UCSD-AML1 (cell line): ENCODE data around the gene SSH2.
"Not testable (repeated sequence)": the region's sequence is repeated elsewhere in the genome, so short reads cannot be mapped to it uniquely, and the experiment has no call there.

Experiments
- DNase-seq: peaks from one replicate; lab custom pipeline; 2025; ENCODE audit not compliant: unreplicated experiment; lab: John Stamatoyannopoulos, UW

Gene SSH2

GRCh38 chr17:29931231-29931932 is 1.4 kb upstream of the SSH2 start:
- peak; percentile 50 for DNase-seq

- DNase-seq, result no peak
These were observed 482 bp upstream of the SSH2 start for GRCh38 chr17:29930409-29931010.

- peak; percentile 51 for DNase-seq
These were observed 959 bp downstream of the SSH2 start for GRCh38 chr17:29929006-29929532.

- DNase-seq, result no peak
These were observed 2.5 kb downstream of the SSH2 start for GRCh38 chr17:29927546-29927945.

- DNase-seq, result no peak
These were observed 5.2 kb downstream of the SSH2 start for GRCh38 chr17:29924786-29925185.

- DNase-seq, result no peak
These were observed 10.8 kb downstream of the SSH2 start for GRCh38 chr17:29918922-29919856.

- no peak for DNase-seq
These were observed 12.0 kb downstream of the SSH2 start for GRCh38 chr17:29918016-29918415.

- DNase-seq, result no peak
These were observed 15.1 kb downstream of the SSH2 start for GRCh38 chr17:29914819-29915537.

GRCh38 chr17:29911641-29912177 is 18.3 kb downstream of the SSH2 start:
- DNase-seq, result no peak

- DNase-seq, result no peak
These were observed 20.6 kb downstream of the SSH2 start for GRCh38 chr17:29909236-29910003.

- no peak for DNase-seq
These were observed 23.1 kb downstream of the SSH2 start for GRCh38 chr17:29906969-29907368.

GRCh38 chr17:29905879-29906167 is 24.2 kb downstream of the SSH2 start:
- DNase-seq, result no peak

GRCh38 chr17:29905086-29905878 is 24.7 kb downstream of the SSH2 start:
- no peak for DNase-seq

- no peak for DNase-seq
These were observed 26.6 kb downstream of the SSH2 start for GRCh38 chr17:29903471-29903870.

GRCh38 chr17:29897136-29897535 is 32.9 kb downstream of the SSH2 start:
- DNase-seq, result not testable (repeated sequence)

- DNase-seq, result no peak
These were observed 37.8 kb downstream of the SSH2 start for GRCh38 chr17:29892201-29892600.

- no peak for DNase-seq
These were observed 38.9 kb downstream of the SSH2 start for GRCh38 chr17:29891131-29891530.

GRCh38 chr17:29885031-29885640 is 44.9 kb downstream of the SSH2 start:
- no peak for DNase-seq

- no peak for DNase-seq
These were observed 46.5 kb downstream of the SSH2 start for GRCh38 chr17:29883497-29883896.
